HepG2 (cell line): ENCODE results near the gene SCYL1. TPM values are rescaled to one million over a fixed set of nuclear protein-coding genes. Genes with fewer than 3 reads are reported as not detected.
A peak's percentile ranks its signal among the peaks of the same experiment; 100 is the strongest.

Experiments
- ARNTL ChIP-seq: sonication (generic); formaldehyde crosslinking; IDR thresholded peaks from 2 replicates; pipeline ENCODE4 v1.4.0; 2020; ENCODE audit warnings: mild to moderate bottlenecking, missing genetic modification reagents
- ETV5 ChIP-seq: IDR thresholded peaks from 2 replicates; pipeline ENCODE4 v1.6.1; 2018; ENCODE audit warnings: missing biosample characterization, missing genetic modification reagents, inconsistent platforms, borderline replicate concordance
- NFE2L2 ChIP-seq: fragments of 150-350 bp; IDR thresholded peaks from 2 replicates; pipeline ENCODE4 v1.6.1; 2014; ENCODE audit warnings: low read length
- RXRB ChIP-seq: IDR thresholded peaks from 2 replicates; pipeline ENCODE4 v1.6.1; 2016; ENCODE audit warnings: borderline replicate concordance, missing genetic modification reagents, missing compliant biosample characterization
- SNAI1 ChIP-seq: sonication (generic); formaldehyde crosslinking; IDR thresholded peaks from 2 replicates; pipeline ENCODE4 v1.5.0; 2020; ENCODE audit warnings: mild to moderate bottlenecking, missing genetic modification reagents, borderline replicate concordance
- TGIF2 ChIP-seq: IDR thresholded peaks from 2 replicates; pipeline ENCODE4 v1.6.1; 2016; ENCODE audit warnings: control low read depth, missing compliant biosample characterization
- ZNF253 ChIP-seq: sonication (generic); formaldehyde crosslinking; IDR thresholded peaks from 2 replicates; pipeline ENCODE4 v1.8.0; 2022; ENCODE audit warnings: mild to moderate bottlenecking, missing genetic modification reagents, borderline replicate concordance
- ZNF737 ChIP-seq: sonication (generic); formaldehyde crosslinking; IDR thresholded peaks from 2 replicates; pipeline ENCODE4 v1.5.0; 2020; ENCODE audit warnings: missing genetic modification reagents, mild to moderate bottlenecking, borderline replicate concordance
- ZNF782 ChIP-seq: sonication (generic); formaldehyde crosslinking; IDR thresholded peaks from 2 replicates; pipeline ENCODE4 v1.4.0; 2020; ENCODE audit warnings: missing genetic modification reagents, mild to moderate bottlenecking, borderline replicate concordance
- ZZZ3 ChIP-seq: sonication (generic); formaldehyde crosslinking; IDR thresholded peaks from 2 replicates; pipeline ENCODE4 v1.4.0; 2020; ENCODE audit warnings: missing genetic modification reagents, mild to moderate bottlenecking, borderline replicate concordance
- polyA plus RNA-seq, 8 experiments: library from polyadenylated mRNA; depleted of rRNA in 3 of 8; stranded (reverse) in 7 of 8; unstranded in 1 of 8; fragments of >200 nt; fragmentation: Illumina TruSeq in 4 of 8; extraction: Trizol in 4 of 8; gene quantifications; 2 replicates each; pipeline versions ENCODE4 v1.2.1 to v1.2.3, GENCODE V29; 2011 to 2016; ENCODE audit warnings: low read depth in 4 of 8, missing spikeins in 1 of 8, mixed read lengths in 1 of 8; ENCODE audit not compliant: insufficient read depth in 1 of 8
- total RNA-seq, 5 experiments: library from RNA; depleted of rRNA; stranded (reverse); fragments of >200 nt; fragmentation: Illumina TruSeq; extraction: Trizol; gene quantifications; 2 replicates each; pipeline ENCODE4 v1.2.3, GENCODE V29; 2016; ENCODE audit warnings: low read depth in 1 of 5
- TF ChIP-seq, protein P1 (sequence below): sonication (generic); formaldehyde crosslinking; IDR thresholded peaks from 2 replicates; pipeline ENCODE4 v1.5.1; 2020; ENCODE audit warnings: mild to moderate bottlenecking, missing genetic modification reagents, moderate library complexity
- TF ChIP-seq, protein P2 (sequence below), 2 experiments: fragments of 450-650 bp in 1 of 2; sonication (generic) in 1 of 2; formaldehyde crosslinking in 1 of 2; IDR thresholded peaks; 2 replicates each; pipeline versions ENCODE4 v1.6.1 to v1.8.0; 2016 to 2022; ENCODE audit warnings: antibody characterized with exemption in 1 of 2, mild to moderate bottlenecking in 1 of 2, missing genetic modification reagents in 1 of 2
- TF ChIP-seq, protein P3 (sequence below): sonication (generic); formaldehyde crosslinking; IDR thresholded peaks from 2 replicates; pipeline ENCODE4 v1.4.0; 2020; ENCODE audit warnings: missing genetic modification reagents, low read depth, mild to moderate bottlenecking, borderline replicate concordance

SCYL1 gene
- total and polyA plus RNA-seq, 2 of the 13 experiments (the other 11 are each of a cell fraction or from before 2014, with no cell fraction given): 65.9 to 103 TPM

DNA sequence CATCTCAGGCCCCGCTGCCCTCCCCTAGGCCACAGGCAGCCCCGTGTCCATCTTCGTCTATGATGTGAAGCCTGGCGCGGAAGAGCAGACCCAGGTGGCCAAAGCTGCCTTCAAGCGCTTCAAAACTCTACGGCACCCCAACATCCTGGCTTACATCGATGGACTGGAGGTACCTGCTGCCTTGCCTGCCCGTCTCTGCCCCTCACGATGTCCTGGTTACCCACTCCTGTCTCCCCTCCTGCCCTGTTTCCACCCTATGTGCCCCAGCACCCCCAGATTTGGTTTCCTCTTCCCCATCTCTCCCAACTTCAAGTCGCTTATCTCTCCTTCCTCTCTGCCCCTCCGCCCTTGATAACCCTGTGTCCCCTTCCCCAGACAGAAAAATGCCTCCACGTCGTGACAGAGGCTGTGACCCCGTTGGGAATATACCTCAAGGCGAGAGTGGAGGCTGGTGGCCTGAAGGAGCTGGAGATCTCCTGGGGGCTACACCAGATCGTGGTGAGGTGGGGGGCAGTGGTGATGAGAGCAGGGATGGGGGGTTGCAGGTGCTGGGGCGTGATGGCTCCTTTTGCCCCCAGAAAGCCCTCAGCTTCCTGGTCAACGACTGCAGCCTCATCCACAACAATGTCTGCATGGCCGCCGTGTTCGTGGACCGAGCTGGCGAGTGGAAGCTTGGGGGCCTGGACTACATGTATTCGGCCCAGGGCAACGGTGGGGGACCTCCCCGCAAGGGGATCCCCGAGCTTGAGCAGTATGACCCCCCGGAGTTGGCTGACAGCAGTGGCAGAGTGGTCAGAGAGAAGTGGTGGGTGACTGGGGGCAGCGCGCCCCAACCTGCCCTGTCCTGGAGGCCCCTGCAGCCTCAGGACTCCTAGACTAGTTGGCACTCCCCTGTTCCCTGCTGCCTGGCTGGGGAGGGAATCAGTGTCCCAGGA lies 930 bp downstream of the SCYL1 start (continued):
- TF ChIP-seq ZNF782 (CRISPR knock-in tag) (0 out of 2 replicates have a peak, but pooled peaks have one; percentile 43), NFE2L2 (no peak), TGIF2 (CRISPR knock-in tag) (no peak), ZNF253 (CRISPR knock-in tag) (no peak), ETV5 (no peak), SNAI1 (CRISPR knock-in tag) (no peak), ZNF737 (no peak), RXRB (CRISPR knock-in tag) (no peak; the same call in 1 of the 2 replicates), ZZZ3 (CRISPR knock-in tag) (peak; percentile 25; the same call in 1 of the 2 replicates), ARNTL (CRISPR knock-in tag) (peak; percentile 67; the same call in 1 of the 2 replicates)
- TF ChIP-seq, protein P1, sequence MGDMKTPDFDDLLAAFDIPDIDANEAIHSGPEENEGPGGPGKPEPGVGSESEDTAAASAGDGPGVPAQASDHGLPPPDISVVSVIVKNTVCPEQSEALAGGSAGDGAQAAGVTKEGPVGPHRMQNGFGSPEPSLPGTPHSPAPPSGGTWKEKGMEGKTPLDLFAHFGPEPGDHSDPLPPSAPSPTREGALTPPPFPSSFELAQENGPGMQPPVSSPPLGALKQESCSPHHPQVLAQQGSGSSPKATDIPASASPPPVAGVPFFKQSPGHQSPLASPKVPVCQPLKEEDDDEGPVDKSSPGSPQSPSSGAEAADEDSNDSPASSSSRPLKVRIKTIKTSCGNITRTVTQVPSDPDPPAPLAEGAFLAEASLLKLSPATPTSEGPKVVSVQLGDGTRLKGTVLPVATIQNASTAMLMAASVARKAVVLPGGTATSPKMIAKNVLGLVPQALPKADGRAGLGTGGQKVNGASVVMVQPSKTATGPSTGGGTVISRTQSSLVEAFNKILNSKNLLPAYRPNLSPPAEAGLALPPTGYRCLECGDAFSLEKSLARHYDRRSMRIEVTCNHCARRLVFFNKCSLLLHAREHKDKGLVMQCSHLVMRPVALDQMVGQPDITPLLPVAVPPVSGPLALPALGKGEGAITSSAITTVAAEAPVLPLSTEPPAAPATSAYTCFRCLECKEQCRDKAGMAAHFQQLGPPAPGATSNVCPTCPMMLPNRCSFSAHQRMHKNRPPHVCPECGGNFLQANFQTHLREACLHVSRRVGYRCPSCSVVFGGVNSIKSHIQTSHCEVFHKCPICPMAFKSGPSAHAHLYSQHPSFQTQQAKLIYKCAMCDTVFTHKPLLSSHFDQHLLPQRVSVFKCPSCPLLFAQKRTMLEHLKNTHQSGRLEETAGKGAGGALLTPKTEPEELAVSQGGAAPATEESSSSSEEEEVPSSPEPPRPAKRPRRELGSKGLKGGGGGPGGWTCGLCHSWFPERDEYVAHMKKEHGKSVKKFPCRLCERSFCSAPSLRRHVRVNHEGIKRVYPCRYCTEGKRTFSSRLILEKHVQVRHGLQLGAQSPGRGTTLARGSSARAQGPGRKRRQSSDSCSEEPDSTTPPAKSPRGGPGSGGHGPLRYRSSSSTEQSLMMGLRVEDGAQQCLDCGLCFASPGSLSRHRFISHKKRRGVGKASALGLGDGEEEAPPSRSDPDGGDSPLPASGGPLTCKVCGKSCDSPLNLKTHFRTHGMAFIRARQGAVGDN (CRISPR knock-in tag): peak; percentile 60; the same call in 1 of the 2 replicates
- TF ChIP-seq, protein P2, sequence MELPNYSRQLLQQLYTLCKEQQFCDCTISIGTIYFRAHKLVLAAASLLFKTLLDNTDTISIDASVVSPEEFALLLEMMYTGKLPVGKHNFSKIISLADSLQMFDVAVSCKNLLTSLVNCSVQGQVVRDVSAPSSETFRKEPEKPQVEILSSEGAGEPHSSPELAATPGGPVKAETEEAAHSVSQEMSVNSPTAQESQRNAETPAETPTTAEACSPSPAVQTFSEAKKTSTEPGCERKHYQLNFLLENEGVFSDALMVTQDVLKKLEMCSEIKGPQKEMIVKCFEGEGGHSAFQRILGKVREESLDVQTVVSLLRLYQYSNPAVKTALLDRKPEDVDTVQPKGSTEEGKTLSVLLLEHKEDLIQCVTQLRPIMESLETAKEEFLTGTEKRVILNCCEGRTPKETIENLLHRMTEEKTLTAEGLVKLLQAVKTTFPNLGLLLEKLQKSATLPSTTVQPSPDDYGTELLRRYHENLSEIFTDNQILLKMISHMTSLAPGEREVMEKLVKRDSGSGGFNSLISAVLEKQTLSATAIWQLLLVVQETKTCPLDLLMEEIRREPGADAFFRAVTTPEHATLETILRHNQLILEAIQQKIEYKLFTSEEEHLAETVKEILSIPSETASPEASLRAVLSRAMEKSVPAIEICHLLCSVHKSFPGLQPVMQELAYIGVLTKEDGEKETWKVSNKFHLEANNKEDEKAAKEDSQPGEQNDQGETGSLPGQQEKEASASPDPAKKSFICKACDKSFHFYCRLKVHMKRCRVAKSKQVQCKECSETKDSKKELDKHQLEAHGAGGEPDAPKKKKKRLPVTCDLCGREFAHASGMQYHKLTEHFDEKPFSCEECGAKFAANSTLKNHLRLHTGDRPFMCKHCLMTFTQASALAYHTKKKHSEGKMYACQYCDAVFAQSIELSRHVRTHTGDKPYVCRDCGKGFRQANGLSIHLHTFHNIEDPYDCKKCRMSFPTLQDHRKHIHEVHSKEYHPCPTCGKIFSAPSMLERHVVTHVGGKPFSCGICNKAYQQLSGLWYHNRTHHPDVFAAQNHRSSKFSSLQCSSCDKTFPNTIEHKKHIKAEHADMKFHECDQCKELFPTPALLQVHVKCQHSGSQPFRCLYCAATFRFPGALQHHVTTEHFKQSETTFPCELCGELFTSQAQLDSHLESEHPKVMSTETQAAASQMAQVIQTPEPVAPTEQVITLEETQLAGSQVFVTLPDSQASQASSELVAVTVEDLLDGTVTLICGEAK (IDR thresholded peaks at IDR 0.05): no peak
- TF ChIP-seq, protein P2 (CRISPR knock-in tag; IDR thresholded peaks at IDR 0.05): no peak
- TF ChIP-seq, protein P3, sequence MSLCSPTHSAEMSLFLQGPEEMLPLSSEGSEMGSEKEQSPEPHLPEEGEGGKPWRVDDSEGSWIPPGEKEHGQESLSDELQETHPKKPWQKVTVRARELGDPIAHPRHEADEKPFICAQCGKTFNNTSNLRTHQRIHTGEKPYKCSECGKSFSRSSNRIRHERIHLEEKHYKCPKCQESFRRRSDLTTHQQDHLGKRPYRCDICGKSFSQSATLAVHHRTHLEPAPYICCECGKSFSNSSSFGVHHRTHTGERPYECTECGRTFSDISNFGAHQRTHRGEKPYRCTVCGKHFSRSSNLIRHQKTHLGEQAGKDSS (CRISPR knock-in tag): peak; percentile 17; the same call in 1 of the 2 replicates
